Measurements from ENCODE around the gene SELENON.

DNA sequence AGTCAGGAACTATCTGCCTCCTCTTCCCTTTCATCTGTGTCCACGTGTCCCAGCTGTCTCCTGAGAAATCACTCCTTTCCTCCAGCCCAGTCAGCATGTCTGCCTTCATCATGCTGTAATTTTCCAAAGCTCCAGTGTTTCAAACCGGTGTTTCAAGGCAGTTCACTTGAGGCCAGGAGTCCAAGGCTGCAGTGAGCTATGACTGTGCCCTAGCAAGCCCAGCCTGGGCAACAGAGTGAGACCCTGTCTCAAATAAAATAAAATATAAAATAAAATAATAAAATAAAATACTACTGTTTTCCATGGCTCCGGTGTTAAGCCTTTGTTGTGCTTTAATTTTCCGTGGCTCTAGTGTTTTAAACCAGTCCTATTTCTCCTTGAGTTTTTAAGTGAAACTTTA, 7.9 kb upstream of the SELENON start:
- no peak for TF ChIP-seq GABPA (IDR thresholded peaks at IDR 0.05 in 1 of 2, conservative IDR thresholded peaks at IDR 0.05 in 1 of 2)
- TF ChIP-seq, protein P1, sequence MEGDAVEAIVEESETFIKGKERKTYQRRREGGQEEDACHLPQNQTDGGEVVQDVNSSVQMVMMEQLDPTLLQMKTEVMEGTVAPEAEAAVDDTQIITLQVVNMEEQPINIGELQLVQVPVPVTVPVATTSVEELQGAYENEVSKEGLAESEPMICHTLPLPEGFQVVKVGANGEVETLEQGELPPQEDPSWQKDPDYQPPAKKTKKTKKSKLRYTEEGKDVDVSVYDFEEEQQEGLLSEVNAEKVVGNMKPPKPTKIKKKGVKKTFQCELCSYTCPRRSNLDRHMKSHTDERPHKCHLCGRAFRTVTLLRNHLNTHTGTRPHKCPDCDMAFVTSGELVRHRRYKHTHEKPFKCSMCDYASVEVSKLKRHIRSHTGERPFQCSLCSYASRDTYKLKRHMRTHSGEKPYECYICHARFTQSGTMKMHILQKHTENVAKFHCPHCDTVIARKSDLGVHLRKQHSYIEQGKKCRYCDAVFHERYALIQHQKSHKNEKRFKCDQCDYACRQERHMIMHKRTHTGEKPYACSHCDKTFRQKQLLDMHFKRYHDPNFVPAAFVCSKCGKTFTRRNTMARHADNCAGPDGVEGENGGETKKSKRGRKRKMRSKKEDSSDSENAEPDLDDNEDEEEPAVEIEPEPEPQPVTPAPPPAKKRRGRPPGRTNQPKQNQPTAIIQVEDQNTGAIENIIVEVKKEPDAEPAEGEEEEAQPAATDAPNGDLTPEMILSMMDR (IDR thresholded peaks at IDR 0.05; ENCODE audit: low read depth, low read length, missing input control) = no peak
- no peak for TF ChIP-seq TAF1 (conservative IDR thresholded peaks at IDR 0.05)
- TF ChIP-seq EGR1 (IDR thresholded peaks at IDR 0.05; ENCODE audit: low read depth in 2 of 2) = no peak
- TF ChIP-seq NR2F2 (IDR thresholded peaks at IDR 0.05) = no peak
- no peak for TF ChIP-seq SP1 (IDR thresholded peaks at IDR 0.05)

Measured in liver (tissue), 3 donors.